HL-60 (cell line): ENCODE data around the gene GRIK2.

ENCODE experiments used
- DNase-seq, 2 experiments: peaks; one replicate each; pipeline ENCODE4 v3.0.0-alpha.2; 2010 to 2020; ENCODE audit warnings: low read depth in 1 of 2, low spot score in 1 of 2
- H3K27ac ChIP-seq: fragments of 250-450 bp; sonication (Bioruptor Pico); replicated peaks from 2 replicates; pipeline ENCODE4 v1.5.1; 2020; ENCODE audit warnings: mild to moderate bottlenecking, moderate library complexity
- H3K27me3 ChIP-seq: fragments of 250-450 bp; sonication (Bioruptor Pico); 2 replicates; pipeline ENCODE4 v1.5.1; 2021; ENCODE audit warnings: mild to moderate bottlenecking, moderate library complexity; ENCODE audit not compliant: insufficient read depth, poor library complexity, severe bottlenecking
- H3K4me3 ChIP-seq: replicated peaks from 2 replicates; pipeline ENCODE4 v1.5.1; 2011; ENCODE audit warnings: mild to moderate bottlenecking, control low read depth, low read length; ENCODE audit not compliant: insufficient read depth
- CTCF ChIP-seq: IDR thresholded peaks from one replicate; pipeline ENCODE4 v1.5.1; 2011; ENCODE audit warnings: low read length, control low read depth, inconsistent platforms; ENCODE audit not compliant: insufficient read depth
- GABPA ChIP-seq: IDR thresholded peaks from 2 replicates; pipeline ENCODE4 v1.6.1; 2012; ENCODE audit warnings: low read depth
- POLR2AphosphoS5 ChIP-seq: IDR thresholded peaks from 2 replicates; pipeline ENCODE4 v1.6.1; 2012; ENCODE audit warnings: low read depth
- REST ChIP-seq: IDR thresholded peaks from 2 replicates; pipeline ENCODE4 v1.6.1; 2012; ENCODE audit warnings: low read depth; ENCODE audit not compliant: insufficient replicate concordance
- SPI1 ChIP-seq: IDR thresholded peaks from 2 replicates; pipeline ENCODE4 v1.6.1; 2012; ENCODE audit warnings: low read depth, mild to moderate bottlenecking, borderline replicate concordance

GRIK2 gene

GRCh38 chr6:101740631-101741030 is 347.1 kb downstream of the GRIK2 start:
- no peak for DNase-seq
- TF ChIP-seq SPI1 (no peak), CTCF (no peak), POLR2AphosphoS5 (no peak), GABPA (no peak), REST (no peak)
- H3K27ac ChIP-seq = no peak overlapping the region

GRCh38 chr6:101741474-101742171 is 348.1 kb downstream of the GRIK2 start:
- no peaks in the 10 kb centered on the region for H3K27me3 ChIP-seq
- TF ChIP-seq CTCF (no peak), SPI1 (no peak), GABPA (no peak), POLR2AphosphoS5 (no peak), REST (no peak)
- no peak overlapping the region for H3K4me3 ChIP-seq
- DNase-seq = no peak
- no peak overlapping the region for H3K27ac ChIP-seq

More at GRCh38 chr6:101740631-101741030, 347.1 kb downstream of the GRIK2 start:
- Histone ChIP-seq H3K27me3 (no peaks in the 10 kb centered on the region), H3K4me3 (no peak overlapping the region)

GRCh38 chr6:101747160-101747559 is 353.7 kb downstream of the GRIK2 start:
- no peak for DNase-seq
- TF ChIP-seq GABPA (no peak), REST (no peak), CTCF (no peak), POLR2AphosphoS5 (no peak), SPI1 (no peak)
- Histone ChIP-seq H3K27me3 (no peaks in the 10 kb centered on the region), H3K4me3 (no peak overlapping the region), H3K27ac (no peak overlapping the region)
